Femur (tissue), 1 donor: Measurements from ENCODE around the gene PTDSS2.
"Not testable (repeated sequence)": the region's sequence is repeated elsewhere in the genome, so short reads cannot be mapped to it uniquely, and the experiment has no call there.

Experiments used
- DNase-seq: peaks from one replicate; pipeline ENCODE4 v3.0.0-alpha.2; 2017

Gene PTDSS2

DNA sequence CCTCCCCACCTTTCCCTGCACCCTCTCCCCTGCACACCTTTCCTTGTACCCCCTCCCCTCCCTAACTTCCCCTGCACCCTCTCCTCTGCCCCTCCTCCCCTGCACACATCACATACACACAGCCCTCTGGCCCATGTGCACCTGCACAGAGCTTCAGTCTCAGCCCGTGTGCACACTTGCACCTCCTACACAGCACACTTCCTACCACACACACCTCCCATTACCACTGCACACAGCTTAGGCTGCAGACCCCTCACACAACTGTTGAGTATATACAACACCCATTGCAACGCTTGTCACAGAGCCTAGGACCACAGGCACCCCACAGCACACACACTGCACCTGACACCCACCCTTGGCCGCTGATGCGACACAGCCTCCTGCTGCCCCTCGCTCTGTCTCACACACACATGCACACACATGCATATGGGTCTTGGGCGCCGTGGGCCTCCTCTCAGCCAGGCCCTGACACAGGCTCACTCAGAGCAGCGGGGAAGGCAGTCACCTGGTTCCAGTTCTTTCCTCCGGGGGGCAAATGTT is 35.7 kb upstream of the PTDSS2 start:
- DNase-seq: no peak

DNA sequence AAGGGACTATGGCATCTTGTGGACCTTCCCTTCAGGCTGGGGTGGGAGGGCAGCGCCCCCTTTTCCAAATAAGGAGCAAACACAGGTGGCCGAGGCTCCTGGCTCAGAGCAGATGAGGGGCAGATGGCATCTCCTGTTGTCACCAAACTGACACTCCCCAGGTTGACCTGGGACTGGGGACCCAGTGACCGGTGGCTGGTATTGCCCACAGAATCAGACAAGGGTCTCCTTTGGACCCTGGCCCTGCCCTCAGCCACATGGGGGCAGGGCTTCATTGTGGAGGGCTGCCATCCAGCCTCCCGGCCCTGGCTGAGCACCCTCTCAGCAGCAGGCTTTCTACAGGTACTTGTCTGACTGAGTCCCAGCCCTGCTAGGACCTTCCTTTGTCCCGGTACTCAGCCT is 34.4 kb upstream of the PTDSS2 start:
- no peak for DNase-seq

DNA sequence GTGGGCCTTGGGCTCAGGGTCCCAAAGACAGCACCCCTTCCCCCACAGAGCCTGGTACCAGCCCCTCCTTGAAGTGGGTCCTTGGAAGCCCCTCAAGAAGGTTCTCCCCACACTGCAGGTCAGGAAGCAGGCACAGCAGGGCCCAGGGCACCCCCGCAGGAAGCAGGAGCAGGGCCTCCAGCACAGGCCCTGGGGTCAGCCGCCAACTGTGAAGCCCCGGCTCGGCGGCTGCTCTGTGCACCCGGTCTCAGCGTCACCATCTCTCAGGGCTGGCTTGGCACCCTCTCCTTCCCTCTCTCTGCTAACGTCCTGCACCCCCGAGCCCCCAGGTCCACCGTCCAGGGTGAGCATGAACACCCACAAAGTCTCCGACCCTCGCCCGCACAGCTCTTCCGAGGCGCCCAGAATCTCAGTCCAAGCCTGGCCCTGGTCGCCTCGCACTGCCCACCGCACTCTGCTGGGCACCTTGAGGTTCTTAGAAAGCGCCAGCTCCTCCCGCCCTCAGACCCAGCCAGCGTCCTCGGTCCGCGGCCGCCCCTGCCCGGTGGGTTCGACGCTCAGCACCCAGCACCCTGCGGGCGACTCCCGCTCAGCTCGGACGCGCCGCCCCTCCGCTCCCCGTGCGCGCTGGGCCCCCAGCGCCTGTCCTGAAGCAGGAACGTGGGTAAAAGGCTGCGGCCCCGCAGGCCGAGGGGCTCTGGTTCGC is 33.9 kb upstream of the PTDSS2 start:
- no peak for DNase-seq

DNA sequence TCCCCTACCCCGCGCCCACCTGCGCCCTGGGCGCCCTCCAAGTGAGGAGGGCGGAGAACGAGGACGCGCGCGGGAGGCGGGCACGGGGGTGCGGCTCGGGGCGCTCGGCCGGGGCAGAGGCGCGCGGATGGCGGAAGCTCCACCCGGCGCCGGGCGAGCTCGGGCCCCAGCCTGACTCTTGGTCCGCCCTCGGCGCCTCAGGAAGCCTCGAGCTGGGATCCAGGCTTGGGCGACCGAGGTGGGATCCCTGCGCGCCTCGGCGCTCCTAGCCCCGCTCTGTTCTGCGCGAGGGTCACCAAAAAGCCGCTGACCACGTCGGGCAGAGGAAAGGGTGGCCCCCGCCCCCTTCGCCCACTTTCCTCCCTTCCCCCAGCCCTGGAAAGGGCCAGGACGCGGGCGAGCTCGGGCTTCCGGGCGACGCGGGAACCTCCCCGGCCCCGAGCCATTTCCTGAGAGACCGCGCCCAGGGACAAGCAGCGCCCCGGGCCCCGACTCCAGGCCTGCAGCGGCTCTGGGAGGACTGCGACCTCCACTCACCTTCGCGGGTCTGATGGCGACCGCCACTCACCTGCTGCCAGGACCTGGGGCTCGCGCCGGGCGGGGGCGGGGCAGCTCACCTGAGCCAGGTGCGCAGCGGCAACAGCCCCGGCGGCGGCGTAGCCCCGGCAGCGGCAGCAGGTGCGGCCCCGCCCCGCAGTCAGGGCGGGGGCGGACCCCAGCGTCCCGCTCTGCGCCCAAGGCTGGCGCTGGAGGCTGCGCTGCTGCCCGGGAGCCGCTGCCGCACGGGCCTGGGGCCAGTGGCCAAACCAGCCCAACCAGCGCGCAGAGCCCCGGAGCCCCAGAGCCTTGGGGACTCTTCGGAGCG is 33.1 kb upstream of the PTDSS2 start:
- no peak for DNase-seq

DNA sequence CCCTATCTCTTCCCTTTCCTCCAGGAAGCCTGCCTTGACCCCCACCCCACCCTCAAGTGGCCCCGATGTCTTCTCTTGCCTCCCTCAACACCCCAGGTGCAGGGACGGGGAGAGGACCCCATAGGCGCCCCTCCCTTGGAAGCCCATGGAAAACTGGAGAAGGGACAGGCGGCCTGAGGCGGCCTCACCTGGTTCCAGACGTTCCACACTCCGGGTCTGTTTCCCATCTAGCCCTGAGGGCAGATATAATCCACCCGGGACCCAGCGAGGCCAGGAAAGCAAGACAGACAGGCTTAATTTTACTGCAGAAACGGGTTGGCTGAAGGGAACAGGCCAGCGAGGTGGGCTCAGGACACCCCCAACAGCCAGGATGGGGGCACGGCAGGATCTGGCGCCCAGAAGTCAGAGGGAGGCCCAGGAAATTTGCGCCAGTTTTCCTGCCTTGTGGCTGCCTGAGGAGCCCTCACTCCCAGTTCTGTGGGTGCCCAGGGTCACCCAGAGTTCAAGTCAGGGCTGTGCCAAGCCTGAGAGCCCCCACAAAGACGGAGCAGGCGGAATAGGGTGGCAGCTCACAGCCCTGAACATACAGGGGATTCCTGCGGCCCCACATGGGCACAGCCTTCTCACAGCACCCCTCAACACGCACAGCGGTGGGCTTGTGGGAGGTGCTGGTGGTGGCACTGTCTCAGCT is 32.3 kb upstream of the PTDSS2 start:
- no peak for DNase-seq

DNA sequence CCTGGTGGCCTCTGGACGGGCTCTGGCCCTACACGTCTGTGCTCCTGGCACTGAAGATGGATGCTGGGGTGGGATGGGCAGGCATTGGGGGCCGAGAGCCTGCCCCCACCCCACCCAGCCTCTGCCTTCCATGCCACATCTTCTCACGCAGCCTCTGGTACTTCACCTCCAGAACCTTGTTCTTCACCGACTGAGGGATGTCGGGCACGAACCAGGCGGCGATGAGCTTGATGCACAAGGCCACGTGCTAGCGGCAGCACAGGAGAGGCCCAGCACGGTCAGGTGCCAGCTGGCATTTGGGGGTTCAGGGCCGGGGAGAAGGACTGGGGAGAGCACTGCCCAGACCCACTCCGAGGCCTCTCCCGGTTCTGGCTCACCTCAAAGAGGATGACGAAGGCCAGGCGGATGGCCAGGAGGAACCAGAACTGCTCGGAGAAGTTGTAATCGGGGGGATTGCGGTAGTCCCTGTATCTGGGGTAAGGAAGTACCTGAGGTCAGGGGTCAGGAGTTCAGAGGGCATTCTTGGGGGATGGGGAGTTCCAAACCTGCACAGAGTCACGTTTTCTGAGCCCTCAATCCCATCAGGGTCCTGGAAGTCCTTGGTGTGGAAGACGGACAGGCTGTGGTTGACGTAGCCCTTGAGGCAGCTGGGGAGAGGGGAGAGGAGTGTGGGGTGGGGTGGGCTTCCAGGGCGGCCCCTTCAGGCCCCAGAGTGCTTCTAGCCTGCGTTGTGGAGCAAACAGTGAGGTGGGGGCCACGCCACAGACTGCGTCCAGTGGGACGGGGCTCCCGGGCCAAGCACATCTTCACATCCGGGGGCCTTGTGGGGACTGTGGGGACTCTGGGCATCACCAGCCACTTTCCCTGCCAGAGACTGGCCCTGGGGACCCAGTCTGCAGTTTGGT is 31.5 kb upstream of the PTDSS2 start:
- DNase-seq: no peak

DNA sequence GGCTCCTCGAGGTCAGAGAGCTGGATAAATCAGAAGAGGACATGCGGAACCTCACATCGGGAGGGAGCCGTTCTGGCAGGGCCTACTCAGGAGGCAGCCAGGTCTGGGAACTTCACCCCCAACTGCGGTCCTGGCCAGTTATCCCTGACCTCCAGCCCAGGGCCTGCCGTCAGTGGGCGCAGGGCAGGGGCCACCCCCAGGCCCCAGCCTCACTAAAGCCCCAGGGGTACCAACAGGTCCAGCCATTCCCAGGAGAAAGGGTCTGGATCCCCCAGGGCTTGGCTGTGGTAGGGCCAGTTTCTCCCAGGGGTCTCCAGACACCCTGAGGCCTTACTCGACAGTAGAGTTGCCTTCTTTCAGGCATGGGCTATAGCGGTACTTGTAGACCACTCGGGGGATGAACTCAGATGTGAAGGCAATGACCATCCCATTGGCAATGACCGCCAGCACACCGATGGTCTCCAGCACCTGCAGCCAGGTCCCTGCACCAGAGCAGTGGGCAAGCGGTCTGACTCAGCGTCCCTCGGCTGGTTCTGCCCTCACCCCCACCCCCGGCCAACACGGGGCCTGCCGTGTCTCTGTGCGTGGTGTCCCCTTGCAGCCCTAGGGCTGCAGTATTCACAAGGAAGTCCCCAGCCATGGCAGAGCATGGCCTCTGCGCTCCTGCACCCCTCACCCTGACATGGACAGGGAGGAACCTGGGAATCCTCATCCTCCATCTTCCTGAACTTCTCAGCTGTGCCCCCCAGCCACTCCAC is 30.7 kb upstream of the PTDSS2 start:
- no peak for DNase-seq

DNA sequence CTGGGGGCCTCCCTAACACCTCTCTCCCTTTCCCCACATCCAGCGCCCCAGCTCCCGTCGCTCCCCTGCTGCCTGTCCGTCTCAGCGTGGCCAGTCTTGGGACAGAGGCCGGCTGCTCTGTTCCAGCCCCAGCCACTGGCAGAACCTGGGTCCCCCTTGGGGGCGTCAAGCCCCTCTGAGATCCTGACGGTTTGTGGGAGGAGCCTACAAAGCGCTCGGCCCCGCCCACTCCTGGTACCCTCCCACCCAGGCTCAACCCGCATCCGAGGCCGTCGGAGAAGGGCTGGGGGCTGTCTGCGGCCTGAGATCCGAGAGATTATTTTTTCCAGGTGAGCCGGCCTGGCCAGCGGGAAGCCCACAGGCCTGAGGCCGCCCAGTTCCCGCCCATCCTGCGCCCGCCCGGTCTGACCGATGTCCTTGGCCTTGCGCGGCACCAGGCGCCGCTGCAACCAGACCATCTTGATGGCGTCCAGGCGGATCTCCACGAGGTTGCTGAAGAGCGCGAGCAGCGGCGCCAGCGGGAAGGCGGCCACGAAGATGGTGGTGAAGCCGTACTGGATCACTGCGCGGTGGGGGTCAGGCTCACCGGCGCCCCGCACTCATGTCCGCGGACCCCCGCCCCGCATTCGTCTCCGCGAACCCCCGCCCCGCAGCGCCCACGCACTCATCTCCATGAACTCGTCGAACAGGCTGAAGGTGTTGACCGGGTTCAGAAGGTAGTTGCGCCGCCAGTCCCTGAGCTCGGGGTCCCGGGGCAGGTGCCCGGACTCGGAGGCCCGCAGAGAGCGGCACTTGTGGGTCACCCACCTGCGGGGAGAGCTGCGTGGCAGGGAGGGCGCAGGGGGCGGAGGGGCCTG is 29.8 kb upstream of the PTDSS2 start:
- DNase-seq: no peak

DNA sequence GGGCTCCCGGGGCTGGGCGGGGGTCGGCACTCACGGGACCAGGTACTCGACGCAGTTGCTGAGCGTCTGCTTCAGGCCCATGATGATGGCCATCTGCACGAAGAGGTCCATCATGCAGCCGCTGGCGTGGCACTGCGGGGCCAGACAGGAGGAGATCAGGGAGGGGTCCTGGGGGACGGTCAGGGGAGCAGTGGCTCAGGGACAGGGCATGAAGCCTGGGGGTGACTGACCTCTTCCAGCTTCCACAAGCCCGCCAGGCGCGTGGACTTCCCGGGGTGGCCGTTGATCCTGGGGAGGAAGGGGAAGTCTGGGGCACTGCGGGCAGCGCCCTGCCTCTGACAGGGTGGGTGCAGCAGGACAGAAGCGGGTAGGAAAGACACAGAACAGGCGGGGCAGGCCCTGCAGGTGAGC is 29.2 kb upstream of the PTDSS2 start:
- DNase-seq: no peak

DNA sequence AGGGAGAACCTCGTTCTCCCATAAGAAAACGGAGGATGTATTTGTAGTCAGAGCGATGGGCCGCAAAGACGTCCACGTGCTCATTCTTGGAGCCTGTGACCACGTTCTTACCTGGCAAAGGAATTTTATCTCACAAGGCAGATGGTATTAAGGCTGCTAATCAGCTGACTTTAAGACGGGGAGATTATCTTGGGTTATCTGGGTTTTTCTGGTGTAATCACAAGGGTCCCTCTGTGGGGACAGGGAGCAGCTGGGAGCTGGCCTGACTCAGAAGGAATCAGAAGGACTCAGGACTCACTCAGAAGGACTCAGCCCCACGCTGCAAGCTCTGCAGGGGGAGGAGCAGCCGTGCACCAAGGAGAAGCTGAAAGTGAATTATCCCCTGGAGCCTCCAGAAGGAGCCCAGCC is 27.8 kb upstream of the PTDSS2 start:
- no peak for DNase-seq

DNA sequence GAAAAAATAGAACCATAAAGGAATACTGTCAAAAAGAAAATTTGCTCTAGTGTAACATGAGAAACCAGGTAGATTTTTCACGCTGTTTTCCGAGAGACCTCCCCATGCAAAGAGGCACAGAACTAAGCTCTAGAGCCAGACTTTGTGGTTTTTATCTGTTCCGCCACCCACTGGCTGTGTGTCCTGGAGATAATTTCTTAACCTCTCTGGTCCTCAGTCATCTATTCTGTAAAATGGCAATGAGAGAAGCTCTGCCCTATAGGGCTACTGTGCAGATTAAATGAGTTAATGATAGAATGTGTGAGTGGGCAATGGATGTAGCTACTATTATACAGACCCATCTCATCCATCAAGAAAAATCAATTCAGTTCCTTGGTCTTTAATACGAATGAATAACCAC is 25.8 kb upstream of the PTDSS2 start:
- DNase-seq: no peak

DNA sequence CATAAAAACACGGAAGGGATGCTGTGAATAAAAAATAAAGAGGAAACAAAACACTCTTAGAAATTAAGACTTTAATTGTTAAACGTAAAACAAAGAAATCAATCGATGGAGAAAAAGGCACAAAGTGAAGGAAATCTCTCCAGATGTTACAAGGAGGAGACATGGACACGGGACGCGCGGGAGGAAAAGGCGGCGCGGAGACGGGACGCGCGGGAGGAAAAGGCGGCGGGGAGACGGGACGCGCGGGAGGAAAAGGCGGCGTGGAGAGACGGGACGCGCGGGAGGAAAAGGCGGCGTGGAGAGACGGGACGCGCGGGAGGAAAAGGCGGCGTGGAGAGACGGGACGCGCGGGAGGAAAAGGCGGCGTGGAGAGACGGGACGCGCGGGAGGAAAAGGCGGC is 25.3 kb upstream of the PTDSS2 start:
- not testable (repeated sequence) for DNase-seq

DNA sequence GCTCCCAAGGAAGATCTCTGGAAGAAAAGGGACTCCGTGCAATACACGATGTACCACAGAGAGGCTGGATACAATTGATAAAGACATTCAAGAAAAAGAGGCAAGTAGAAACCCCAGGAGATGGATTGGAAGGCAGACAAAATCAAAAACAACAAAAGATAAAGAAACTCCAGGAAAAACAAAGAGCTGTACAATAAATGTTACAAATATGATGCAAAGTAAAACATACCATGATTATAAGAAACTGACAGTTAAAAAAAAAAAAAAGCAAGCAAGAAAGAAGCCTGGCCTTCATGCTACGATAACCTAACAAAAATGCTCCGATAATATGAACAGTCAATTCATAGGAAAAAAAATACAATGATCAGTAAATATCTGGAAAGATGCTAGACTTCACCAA is 24.8 kb upstream of the PTDSS2 start:
- DNase-seq: no peak

DNA sequence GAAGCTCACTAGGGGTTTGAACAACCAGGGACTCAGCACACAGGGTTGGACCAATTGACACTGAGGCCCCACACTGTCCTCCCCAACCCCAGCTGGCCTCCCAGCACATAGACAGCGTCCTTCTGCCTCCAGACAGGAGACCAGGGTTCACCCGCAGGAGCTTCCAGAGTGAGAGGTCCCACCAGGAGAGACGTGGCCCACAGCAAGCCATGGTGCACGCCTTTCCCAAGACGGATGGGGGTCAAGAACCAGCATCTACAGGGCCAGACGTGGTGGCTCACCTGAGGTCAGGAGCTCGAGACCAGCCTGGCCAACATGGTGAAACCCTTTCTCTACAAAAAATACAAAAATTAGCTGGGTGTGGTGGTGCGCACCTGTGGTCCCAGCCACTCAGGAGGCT is 23.2 kb upstream of the PTDSS2 start:
- no peak for DNase-seq

DNA sequence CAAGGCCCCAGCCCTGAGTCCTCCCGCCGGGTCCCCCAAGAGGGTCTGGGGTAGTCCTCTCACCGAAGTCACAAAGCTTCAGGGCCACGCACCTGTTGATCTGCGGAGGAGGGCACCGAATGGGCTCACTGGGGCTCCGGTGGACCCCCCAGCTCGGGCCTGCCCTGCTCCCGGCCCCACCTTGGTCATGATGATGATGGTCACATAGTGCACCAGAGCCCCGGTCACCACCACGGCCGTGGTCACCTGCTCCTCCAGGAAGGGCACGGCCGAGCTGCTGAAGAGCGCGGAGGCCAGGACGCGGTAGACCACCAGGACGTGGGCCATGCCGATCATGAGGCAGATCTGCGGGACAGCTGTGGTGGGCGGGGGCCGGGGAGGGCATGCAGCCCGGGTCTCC is 21.8 kb upstream of the PTDSS2 start:
- DNase-seq: no peak

DNA sequence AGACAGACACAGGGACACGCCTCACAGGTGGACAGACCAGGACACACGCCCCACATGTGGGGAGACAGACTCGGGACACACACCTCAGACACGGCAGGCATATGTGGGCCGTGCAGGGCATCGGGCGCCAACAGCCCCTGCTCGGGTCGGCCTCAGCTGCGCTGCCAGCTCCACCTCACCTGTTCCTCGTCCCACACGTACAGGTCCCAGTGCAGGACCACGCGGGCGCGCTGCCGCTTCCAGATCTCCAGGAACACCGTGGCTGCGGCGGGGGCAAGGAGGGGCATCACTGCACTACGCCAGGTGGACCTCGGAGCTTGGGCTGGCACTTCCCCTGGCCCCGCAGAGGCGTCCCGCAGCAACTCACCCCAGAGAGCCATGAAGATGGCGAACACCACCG is 20.7 kb upstream of the PTDSS2 start:
- DNase-seq: no peak

DNA sequence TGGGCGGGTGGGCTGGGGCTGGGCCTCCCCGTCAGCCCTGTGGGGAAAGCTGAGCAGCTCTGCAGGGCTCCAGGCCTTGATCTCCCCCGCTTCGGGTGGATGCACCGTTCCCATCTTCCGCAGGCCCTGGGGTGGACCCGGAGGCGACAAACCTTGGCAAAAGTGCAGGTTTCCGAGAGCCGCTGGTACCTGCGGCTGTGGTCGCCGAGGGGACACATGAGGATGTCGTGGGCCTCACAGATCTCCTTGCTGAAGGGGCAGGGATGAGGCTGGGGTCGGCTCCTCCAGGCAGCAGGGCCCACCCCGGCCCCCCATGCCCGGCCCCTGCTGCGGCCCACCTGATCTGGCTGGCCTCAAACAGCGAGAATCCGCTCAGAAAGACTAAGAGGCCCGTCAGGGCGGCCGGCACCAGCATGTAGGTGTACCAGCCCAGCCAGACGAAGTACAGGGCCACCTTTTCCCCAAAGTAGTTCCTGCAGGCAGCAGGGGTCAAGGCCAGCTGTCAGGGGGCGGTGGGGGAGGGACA is 20.1 kb upstream of the PTDSS2 start:
- DNase-seq: no peak

DNA sequence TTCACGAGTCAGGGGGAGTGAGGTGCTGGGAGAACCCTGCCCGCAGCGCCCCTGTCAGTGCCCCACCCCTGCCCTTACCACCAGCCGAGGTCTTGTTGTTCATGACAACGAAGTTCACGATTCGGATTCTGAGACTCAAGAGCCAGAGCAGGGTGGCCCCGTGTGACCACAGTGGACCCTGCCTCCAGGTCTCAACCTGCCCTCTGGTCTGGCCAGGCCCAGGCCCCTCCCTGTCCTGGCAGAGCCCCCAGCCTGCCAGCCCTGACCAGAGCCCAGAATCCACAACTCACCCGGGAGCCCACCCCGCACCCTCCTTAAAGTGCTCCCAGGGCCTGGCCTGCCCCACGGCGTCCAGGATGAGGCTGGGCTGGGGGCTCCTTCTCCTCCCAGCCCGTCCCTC is 18.2 kb upstream of the PTDSS2 start:
- DNase-seq: no peak

DNA sequence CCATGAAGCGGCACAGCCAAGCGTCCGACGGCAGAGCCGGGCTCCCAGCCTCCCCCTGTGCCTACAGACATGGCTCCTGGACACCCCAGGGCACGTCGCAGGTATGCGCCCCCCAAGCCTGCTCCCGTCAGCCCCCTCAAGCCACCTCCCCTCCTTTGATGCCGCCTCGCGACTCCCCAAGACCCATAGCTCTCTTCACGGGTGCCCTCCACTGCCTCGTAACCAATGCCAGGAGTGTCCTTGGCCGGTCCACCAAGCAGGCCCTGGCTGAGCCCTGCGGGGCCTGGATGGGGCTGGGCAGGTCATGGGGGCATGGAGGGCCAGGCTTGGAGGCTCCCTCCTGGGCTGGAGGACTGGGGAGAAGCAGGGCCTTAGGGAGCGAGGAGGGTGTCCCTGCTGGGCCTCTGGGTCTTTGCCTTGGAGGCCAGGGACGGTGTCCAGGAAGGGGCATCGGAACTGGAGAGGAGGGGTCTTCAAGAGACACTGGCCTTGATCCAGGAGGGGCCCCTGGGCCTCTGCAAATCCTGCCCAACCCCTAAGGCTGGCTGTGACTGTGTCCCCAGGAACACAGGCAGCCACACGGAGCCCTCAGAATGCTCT is 17.5 kb upstream of the PTDSS2 start:
- DNase-seq: no peak

DNA sequence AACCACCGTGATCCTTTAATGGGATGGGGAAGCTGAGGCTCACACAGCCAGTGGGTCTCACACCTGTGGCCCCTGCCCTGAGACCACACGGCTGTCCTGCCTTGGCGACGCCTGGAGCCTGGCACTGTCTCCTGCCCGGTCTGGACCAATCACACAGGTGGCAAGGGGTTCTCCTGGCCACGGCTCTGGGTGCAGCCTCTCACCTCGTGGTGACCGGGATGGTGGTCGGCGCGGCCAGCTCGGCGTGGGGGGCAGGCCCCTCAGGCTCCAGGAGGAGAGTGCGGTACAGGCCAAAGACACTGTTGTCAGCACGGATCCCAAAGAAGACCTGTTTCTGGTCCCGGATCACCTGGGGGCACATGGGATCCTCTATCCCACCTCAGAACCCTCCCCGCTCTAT is 17.0 kb upstream of the PTDSS2 start:
- no peak for DNase-seq
